ENCODE measurements around the gene METTL9. TPM values are rescaled to one million over a fixed set of nuclear protein-coding genes. Genes with fewer than 3 reads are reported as not detected.

Gene METTL9
- total and polyA plus RNA-seq, 2 of the 13 experiments (the other 11 are each of a cell fraction or from before 2014, with no cell fraction given): 123 to 204 TPM

GRCh38 chr16:21702276-21702675 lies 102.9 kb downstream of the METTL9 start:
- Histone ChIP-seq H3K27me3 (ENCODE audit: control insufficient read depth in 1 of 2, insufficient read depth in 2 of 2, low read length in 2 of 2) (peaks cover 0 to 32% of the 10 kb centered on the region in 2 experiments; a peak in 4 of 5 replicates), H3K9me3 (ENCODE audit: low read length) (no peaks in the 10 kb centered on the region), H3K4me3 (replicated peaks in 1 of 3; ENCODE audit: insufficient read depth in 1 of 3, low read depth in 2 of 3, low read length in 3 of 3) (no peak overlapping the region), H3K9ac (ENCODE audit: insufficient read depth, low read depth, low read length) (no peak overlapping the region), H3K36me3 (replicated peaks in 1 of 2; ENCODE audit: control insufficient read depth in 1 of 2, insufficient read depth in 2 of 2, low read length in 2 of 2) (no peaks in the 10 kb centered on the region), H3K4me2 (ENCODE audit: low read depth, low read length) (no peak overlapping the region), H2AFZ (ENCODE audit: low read length) (no peak overlapping the region), H3K4me1 (ENCODE audit: insufficient read depth, low read length) (no peaks in the 10 kb centered on the region), H3K79me2 (ENCODE audit: insufficient read depth, low read length) (no peaks in the 10 kb centered on the region), H3K27ac (ENCODE audit: extremely low read length, insufficient read depth, low read length) (no peak overlapping the region), H4K20me1 (ENCODE audit: insufficient read depth, low read length) (no peaks in the 10 kb centered on the region)
- BruUV-seq (replicated peaks): no TSS peak
- ATAC-seq: no peak
- intact Hi-C loops (cut with micrococcal nuclease; ENCODE audit: unreplicated experiment) (no loop called here), in situ Hi-C loops (cut with HindIII; ENCODE audit: extremely low pct_ligation_motif_present, low pct_unique_long_range_greater_than_20kb) (no loop called here)
- ChIA-PET CTCF (ENCODE audit: low intra/inter-chr PET ratio, low total read pairs) (no interaction called here), POLR2A (no interaction called here)
- 12% methylated on average over 3 of the region's 3 CpGs for WGBS (ENCODE audit: low lambda C conversion rate)
- no peak for FAIRE-seq
- TF ChIP-seq FIP1L1 (IDR thresholded peaks at IDR 0.05; ENCODE audit: borderline replicate concordance, insufficient read depth, low read depth, low read length): no peak
- no peak for TF ChIP-seq ZNF792 (CRISPR knock-in tag; IDR thresholded peaks at IDR 0.05)
- no peak for TF ChIP-seq ZNF564 (CRISPR knock-in tag; IDR thresholded peaks at IDR 0.05)
- TF ChIP-seq CREM (IDR thresholded peaks at IDR 0.05): no peak
- TF ChIP-seq CREM (CRISPR knock-in tag; IDR thresholded peaks at IDR 0.05): no peak
- TF ChIP-seq, protein P1, sequence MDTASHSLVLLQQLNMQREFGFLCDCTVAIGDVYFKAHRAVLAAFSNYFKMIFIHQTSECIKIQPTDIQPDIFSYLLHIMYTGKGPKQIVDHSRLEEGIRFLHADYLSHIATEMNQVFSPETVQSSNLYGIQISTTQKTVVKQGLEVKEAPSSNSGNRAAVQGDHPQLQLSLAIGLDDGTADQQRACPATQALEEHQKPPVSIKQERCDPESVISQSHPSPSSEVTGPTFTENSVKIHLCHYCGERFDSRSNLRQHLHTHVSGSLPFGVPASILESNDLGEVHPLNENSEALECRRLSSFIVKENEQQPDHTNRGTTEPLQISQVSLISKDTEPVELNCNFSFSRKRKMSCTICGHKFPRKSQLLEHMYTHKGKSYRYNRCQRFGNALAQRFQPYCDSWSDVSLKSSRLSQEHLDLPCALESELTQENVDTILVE (CRISPR knock-in tag; IDR thresholded peaks at IDR 0.05): no peak
- no peak for TF ChIP-seq CBX2 (IDR thresholded peaks at IDR 0.05; ENCODE audit: low read depth, low read length)
- TF ChIP-seq CBX2 (CRISPR knock-in tag; IDR thresholded peaks at IDR 0.05; ENCODE audit: low read depth): no peak
- TF ChIP-seq MEIS1 (CRISPR knock-in tag; IDR thresholded peaks at IDR 0.05; ENCODE audit: borderline replicate concordance): no peak
- TF ChIP-seq CBFB (CRISPR knock-in tag; IDR thresholded peaks at IDR 0.05): no peak
- TF ChIP-seq ZNF543 (CRISPR knock-in tag; IDR thresholded peaks at IDR 0.05): no peak
- TF ChIP-seq ZNF235 (CRISPR knock-in tag; IDR thresholded peaks at IDR 0.05; ENCODE audit: borderline replicate concordance): no peak
- TF ChIP-seq SIN3A (IDR thresholded peaks at IDR 0.05; ENCODE audit: borderline replicate concordance, low read depth, low read length): no peak
- no peak for TF ChIP-seq ZNF335 (CRISPR knock-in tag; IDR thresholded peaks at IDR 0.05)
- TF ChIP-seq STAT5B (CRISPR knock-in tag; IDR thresholded peaks at IDR 0.05): no peak
- TF ChIP-seq HMG20B (CRISPR knock-in tag; conservative IDR thresholded peaks at IDR 0.05): no peak
- no peak for TF ChIP-seq ZNF883 (CRISPR knock-in tag; IDR thresholded peaks at IDR 0.05; ENCODE audit: not compliant biosample characterization)
- DNase-seq (ENCODE audit: low spot score): no peak

Data from HepG2 (cell line).